GM12878 (cell line): ENCODE results near the gene MEP1B. TPM values are rescaled to one million over a fixed set of nuclear protein-coding genes. Genes with fewer than 3 reads are reported as not detected.

Source experiments
- BMI1 ChIP-seq: fragments of 450-650 bp; IDR thresholded peaks from 2 replicates; pipeline ENCODE4 v1.6.1; 2016; ENCODE audit warnings: mild to moderate bottlenecking, moderate library complexity, borderline replicate concordance
- BRCA1 ChIP-seq: IDR thresholded peaks from 2 replicates; pipeline ENCODE4 v1.6.1; 2011; ENCODE audit warnings: low read depth, low read length, improper control_type of control experiment
- EP300 ChIP-seq, 2 experiments: fragments of 150-350 bp in 1 of 2; IDR thresholded peaks; 2 replicates each; pipeline ENCODE4 v1.6.1; 2011 to 2012; ENCODE audit warnings: low read depth in 2 of 2, low read length in 2 of 2, borderline replicate concordance in 1 of 2, improper control_type of control experiment in 1 of 2, inconsistent platforms in 1 of 2; ENCODE audit not compliant: control insufficient read depth in 1 of 2
- FOXK2 ChIP-seq: fragments of 450-650 bp; IDR thresholded peaks from 2 replicates; pipeline ENCODE4 v1.6.1; 2017; ENCODE audit warnings: mild to moderate bottlenecking, moderate library complexity
- HSF1 ChIP-seq: fragments of 150-350 bp; IDR thresholded peaks from 2 replicates; pipeline ENCODE4 v1.6.1; 2014; ENCODE audit warnings: mild to moderate bottlenecking, low read depth, low read length
- IRF5 ChIP-seq: fragments of 450-650 bp; IDR thresholded peaks from 2 replicates; pipeline ENCODE4 v1.6.1; 2017; ENCODE audit warnings: borderline replicate concordance
- PKNOX1 ChIP-seq: fragments of 450-650 bp; IDR thresholded peaks from 2 replicates; pipeline ENCODE4 v1.6.1; 2016; ENCODE audit warnings: mild to moderate bottlenecking
- ZBTB33 ChIP-seq: fragments of 450-650 bp; IDR thresholded peaks from 2 replicates; pipeline ENCODE4 v1.6.1; 2017; ENCODE audit warnings: mild to moderate bottlenecking
- ZNF384 ChIP-seq: IDR thresholded peaks from 2 replicates; pipeline ENCODE4 v1.6.1; 2012; ENCODE audit warnings: low read depth, mild to moderate bottlenecking, low read length, improper control_type of control experiment, borderline replicate concordance
- ZNF592 ChIP-seq: fragments of 450-650 bp; IDR thresholded peaks from 2 replicates; pipeline ENCODE4 v1.6.1; 2017; ENCODE audit warnings: mild to moderate bottlenecking, moderate library complexity
- polyA plus RNA-seq, 11 experiments: library from polyadenylated mRNA; depleted of rRNA in 4 of 11; unstranded in 6 of 11; stranded (reverse) in 5 of 11; fragments of >200 nt; fragmentation: Nextera tagmentation in 4 of 11; fragmentation: Illumina TruSeq in 1 of 11; extraction: Ambion mirVana in 4 of 11; extraction: Trizol in 1 of 11; gene quantifications; 1 replicate in 1 of 11; 2 replicates in 10 of 11; pipeline versions ENCODE4 v1.2.1 to v1.2.3, GENCODE V29; 2011 to 2016; ENCODE audit warnings: inconsistent platforms in 2 of 11, missing spikeins in 2 of 11, low read depth in 1 of 11
- total RNA-seq, 4 experiments: library from RNA; depleted of rRNA in 3 of 4; stranded (reverse); fragments of >200 nt in 3 of 4; fragmentation: Illumina TruSeq in 1 of 4; extraction: Trizol in 1 of 4; gene quantifications; 2 replicates each; pipeline versions ENCODE4 v1.2.1 to v1.2.3, GENCODE V29; 2013 to 2021

Gene MEP1B
- total and polyA plus RNA-seq, 10 of the 15 experiments (the other 5 are each of a cell fraction or from before 2014, with no cell fraction given) = 0.04 to 0.05 TPM; not detected in 8

GRCh38 chr18:32177530-32177929 is 12.3 kb upstream of the MEP1B start (continued):
- TF ChIP-seq ZNF384 (no peak), EP300 (IDR thresholded peaks at IDR 0.05; ENCODE audit: borderline replicate concordance in 1 of 2, control insufficient read depth in 1 of 2, low read depth in 2 of 2, low read length in 2 of 2) (no peak), ZNF592 (no peak), FOXK2 (no peak), BRCA1 (no peak), BMI1 (no peak), IRF5 (no peak), PKNOX1 (no peak), ZBTB33 (no peak), HSF1 (no peak)
